Loucy (cell line): ENCODE measurements around the gene PITX1.

Experiments
- H2AFZ ChIP-seq: fragments of 200-600 bp; sonication (generic); 2 replicates; pipeline ENCODE4 v1.6.0; 2016; ENCODE audit warnings: antibody characterized with exemption, mild to moderate bottlenecking, low read length, moderate library complexity
- H3F3A ChIP-seq: fragments of 200-600 bp; 2 replicates; pipeline ENCODE4 v1.6.0; 2016; ENCODE audit warnings: antibody characterized with exemption, low read depth, mild to moderate bottlenecking
- H3K27me3 ChIP-seq: fragments of 200-600 bp; sonication (generic); 2 replicates; pipeline ENCODE4 v1.6.1; 2014; ENCODE audit warnings: low read length, mild to moderate bottlenecking; ENCODE audit not compliant: insufficient read depth, poor library complexity, severe bottlenecking
- H3K36me3 ChIP-seq: fragments of 200-600 bp; sonication (generic); 2 replicates; pipeline ENCODE4 v1.6.1; 2016; ENCODE audit warnings: low read length; ENCODE audit not compliant: insufficient read depth
- H3K4me1 ChIP-seq: fragments of 200-600 bp; sonication (generic); 2 replicates; pipeline ENCODE4 v1.5.1; 2014; ENCODE audit warnings: low read length, mild to moderate bottlenecking; ENCODE audit not compliant: insufficient read depth, poor library complexity, severe bottlenecking
- H3K4me2 ChIP-seq: fragments of 200-600 bp; sonication (generic); 2 replicates; pipeline ENCODE4 v1.6.0; 2014; ENCODE audit warnings: antibody characterized with exemption, low read length, low read depth, mild to moderate bottlenecking; ENCODE audit not compliant: poor library complexity, severe bottlenecking
- H3K4me3 ChIP-seq: fragments of 200-600 bp; sonication (generic); 2 replicates; pipeline ENCODE4 v1.5.1; 2014; ENCODE audit warnings: low read length, mild to moderate bottlenecking, mixed read lengths; ENCODE audit not compliant: poor library complexity, severe bottlenecking
- H3K79me2 ChIP-seq: fragments of 200-600 bp; sonication (generic); 2 replicates; pipeline ENCODE4 v1.6.1; 2014; ENCODE audit warnings: low read length; ENCODE audit not compliant: insufficient read depth
- H3K9ac ChIP-seq: fragments of 200-600 bp; sonication (generic); 2 replicates; pipeline ENCODE4 v1.6.0; 2014; ENCODE audit warnings: mild to moderate bottlenecking, low read depth, low read length, moderate library complexity; ENCODE audit not compliant: poor library complexity, severe bottlenecking
- H3K9me2 ChIP-seq: fragments of 200-600 bp; sonication (generic); replicated peaks from 2 replicates; pipeline ENCODE4 v1.6.1; 2016; ENCODE audit warnings: low read depth, low read length, mixed read lengths
- H3K9me3 ChIP-seq: fragments of 200-600 bp; sonication (generic); 2 replicates; pipeline ENCODE4 v1.6.1; 2014; ENCODE audit warnings: mild to moderate bottlenecking, antibody characterized with exemption, low read length, low read depth; ENCODE audit not compliant: insufficient read depth
- H4K20me1 ChIP-seq: fragments of 200-600 bp; sonication (generic); 2 replicates; pipeline ENCODE4 v1.6.0; 2014; ENCODE audit warnings: antibody characterized with exemption, low read length, mild to moderate bottlenecking; ENCODE audit not compliant: insufficient read depth, poor library complexity, severe bottlenecking
- EZH2phosphoT487 ChIP-seq: fragments of 200-600 bp; IDR thresholded peaks from 2 replicates; pipeline ENCODE4 v1.6.1; 2018; ENCODE audit warnings: antibody characterized with exemption, mild to moderate bottlenecking, moderate library complexity, borderline replicate concordance
- TF ChIP-seq, protein P1 (sequence below): fragments of 200-600 bp; sonication (generic); conservative IDR thresholded peaks from 2 replicates; pipeline ENCODE4 v1.5.1; 2014; ENCODE audit warnings: mild to moderate bottlenecking, antibody characterized with exemption, low read length

The PITX1 gene

DNA sequence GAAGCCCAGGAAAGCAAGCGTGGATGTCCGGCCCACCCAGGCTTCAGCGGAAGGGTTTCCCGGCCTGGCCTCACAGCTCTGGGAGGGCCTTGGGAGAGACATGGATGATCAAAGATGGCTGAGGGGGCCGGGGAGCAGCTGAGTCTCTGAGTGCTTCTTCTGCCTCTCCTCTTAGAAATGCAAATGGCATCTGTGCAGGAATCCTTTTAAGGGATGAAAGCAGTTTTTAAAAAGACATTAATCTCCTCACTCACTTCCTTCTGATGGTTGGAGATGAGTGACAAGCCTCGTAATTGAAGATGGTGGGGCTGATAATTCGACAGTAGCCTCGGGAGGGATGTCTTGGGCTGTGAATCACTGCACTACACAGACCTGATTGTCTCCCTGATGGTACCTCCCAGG is 24.3 kb upstream of the PITX1 start:
- Histone ChIP-seq H3K4me2 (no peak overlapping the region), H3K27me3 (no peaks in the 10 kb centered on the region), H3K4me3 (no peak overlapping the region), H4K20me1 (no peaks in the 10 kb centered on the region), H3K9ac (no peak overlapping the region), H3K9me2 (no peaks in the 10 kb centered on the region), H3K9me3 (no peaks in the 10 kb centered on the region), H3K79me2 (no peaks in the 10 kb centered on the region), H3K36me3 (no peaks in the 10 kb centered on the region), H2AFZ (no peak overlapping the region), H3F3A (no peaks in the 10 kb centered on the region), H3K4me1 (peaks cover 11% of the 10 kb centered on the region)
- no peak for TF ChIP-seq EZH2phosphoT487
- TF ChIP-seq, protein P1, sequence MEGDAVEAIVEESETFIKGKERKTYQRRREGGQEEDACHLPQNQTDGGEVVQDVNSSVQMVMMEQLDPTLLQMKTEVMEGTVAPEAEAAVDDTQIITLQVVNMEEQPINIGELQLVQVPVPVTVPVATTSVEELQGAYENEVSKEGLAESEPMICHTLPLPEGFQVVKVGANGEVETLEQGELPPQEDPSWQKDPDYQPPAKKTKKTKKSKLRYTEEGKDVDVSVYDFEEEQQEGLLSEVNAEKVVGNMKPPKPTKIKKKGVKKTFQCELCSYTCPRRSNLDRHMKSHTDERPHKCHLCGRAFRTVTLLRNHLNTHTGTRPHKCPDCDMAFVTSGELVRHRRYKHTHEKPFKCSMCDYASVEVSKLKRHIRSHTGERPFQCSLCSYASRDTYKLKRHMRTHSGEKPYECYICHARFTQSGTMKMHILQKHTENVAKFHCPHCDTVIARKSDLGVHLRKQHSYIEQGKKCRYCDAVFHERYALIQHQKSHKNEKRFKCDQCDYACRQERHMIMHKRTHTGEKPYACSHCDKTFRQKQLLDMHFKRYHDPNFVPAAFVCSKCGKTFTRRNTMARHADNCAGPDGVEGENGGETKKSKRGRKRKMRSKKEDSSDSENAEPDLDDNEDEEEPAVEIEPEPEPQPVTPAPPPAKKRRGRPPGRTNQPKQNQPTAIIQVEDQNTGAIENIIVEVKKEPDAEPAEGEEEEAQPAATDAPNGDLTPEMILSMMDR, result no peak

- no peak overlapping the region for H3K4me2 ChIP-seq
- H3K4me1 ChIP-seq, result peaks cover 21% of the 10 kb centered on the region
- no peak overlapping the region for H3K4me3 ChIP-seq
- TF ChIP-seq, protein P1, result no peak
- TF ChIP-seq EZH2phosphoT487, result no peak
- no peaks in the 10 kb centered on the region for H3K79me2 ChIP-seq
- no peaks in the 10 kb centered on the region for H3K9me3 ChIP-seq
- no peak overlapping the region for H3K9ac ChIP-seq
- no peak overlapping the region for H2AFZ ChIP-seq
- H4K20me1 ChIP-seq, result no peaks in the 10 kb centered on the region
- H3F3A ChIP-seq, result no peaks in the 10 kb centered on the region
- no peaks in the 10 kb centered on the region for H3K27me3 ChIP-seq
- no peaks in the 10 kb centered on the region for H3K9me2 ChIP-seq
- no peaks in the 10 kb centered on the region for H3K36me3 ChIP-seq
Measured at GRCh38 chr5:135057233-135057632, 23.2 kb upstream of the PITX1 start.

GRCh38 chr5:135056316-135057030 is 22.4 kb upstream of the PITX1 start:
- no peak overlapping the region for H3K4me3 ChIP-seq
- H3F3A ChIP-seq, result no peaks in the 10 kb centered on the region
- TF ChIP-seq, protein P1, result no peak
- TF ChIP-seq EZH2phosphoT487, result no peak
- H3K79me2 ChIP-seq, result no peaks in the 10 kb centered on the region
- H3K9me2 ChIP-seq, result no peaks in the 10 kb centered on the region
- H3K4me2 ChIP-seq, result no peak overlapping the region
- H4K20me1 ChIP-seq, result no peaks in the 10 kb centered on the region
- no peaks in the 10 kb centered on the region for H3K36me3 ChIP-seq
- H3K4me1 ChIP-seq, result peaks cover 22% of the 10 kb centered on the region
- H3K9ac ChIP-seq, result no peak overlapping the region
- H3K27me3 ChIP-seq, result no peaks in the 10 kb centered on the region
- H3K9me3 ChIP-seq, result no peaks in the 10 kb centered on the region
- H2AFZ ChIP-seq, result no peak overlapping the region
